PC-3 (cell line): ENCODE data around the gene THEMIS. TPM values are rescaled to one million over a fixed set of nuclear protein-coding genes. Genes with fewer than 3 reads are reported as not detected.

Experiments used
- ATAC-seq: fragments of 200-7000 bp; cut with Tn5 transposase; 2 replicates; pipeline ENCODE4 v1.9.1; 2020; ENCODE audit warnings: mild to moderate bottlenecking, moderate library complexity
- BruUV-seq: library from RNA; stranded (reverse); fragments of 400-500 nt; replicated peaks from 2 replicates; lab custom pipeline; 2021; lab: Mats Ljungman, UMichigan
- CTCF ChIA-PET: fragments of 300-600 bp; sonication (Branson Sonifier 250); formaldehyde crosslinking; loops from one replicate; lab custom pipeline; 2022; ENCODE audit warnings: antibody characterized with exemption; lab: Charles Lee
- POLR2A ChIA-PET: fragments of 300-600 bp; sonication (Branson Sonifier 250); formaldehyde crosslinking; loops from one replicate; lab custom pipeline; 2022; ENCODE audit warnings: antibody characterized with exemption; ENCODE audit not compliant: unreplicated experiment; lab: Charles Lee
- DNase-seq: peaks from one replicate; pipeline ENCODE4 v3.0.0-alpha.2; 2015
- H2AFZ ChIP-seq: fragments of 300-600 bp; sonication (generic); 2 replicates; pipeline ENCODE4 v1.6.0; 2016; ENCODE audit warnings: antibody characterized with exemption, low read length
- H3F3A ChIP-seq: fragments of 300-600 bp; sonication (generic); one replicate; pipeline ENCODE4 v1.6.0; 2017; ENCODE audit warnings: antibody characterized with exemption, low read length, control low read depth, mild to moderate bottlenecking; ENCODE audit not compliant: unreplicated experiment
- H3K27ac ChIP-seq: fragments of 300-600 bp; sonication (generic); 2 replicates; pipeline ENCODE4 v1.5.1; 2016; ENCODE audit warnings: mild to moderate bottlenecking, low read length
- H3K27me3 ChIP-seq: fragments of 300-600 bp; sonication (generic); 2 replicates; pipeline ENCODE4 v1.6.1; 2016; ENCODE audit warnings: low read length, mixed read lengths
- H3K36me3 ChIP-seq: fragments of 300-600 bp; sonication (generic); 2 replicates; pipeline ENCODE4 v1.6.1; 2016; ENCODE audit warnings: low read depth, mixed run types, low read length, mixed read lengths
- H3K4me1 ChIP-seq: fragments of 300-600 bp; sonication (generic); 2 replicates; pipeline ENCODE4 v1.5.1; 2016; ENCODE audit warnings: low read length; ENCODE audit not compliant: insufficient read depth
- H3K4me2 ChIP-seq: fragments of 300-600 bp; sonication (generic); 2 replicates; pipeline ENCODE4 v1.6.0; 2016; ENCODE audit warnings: low read length
- H3K4me3 ChIP-seq: fragments of 300-600 bp; sonication (generic); 2 replicates; pipeline ENCODE4 v1.5.1; 2016; ENCODE audit warnings: mild to moderate bottlenecking, low read length, mixed read lengths
- H3K79me2 ChIP-seq: fragments of 300-600 bp; sonication (generic); 2 replicates; pipeline ENCODE4 v1.6.1; 2017; ENCODE audit warnings: low read length, mixed read lengths
- H3K9ac ChIP-seq: fragments of 300-600 bp; sonication (generic); 2 replicates; pipeline ENCODE4 v1.6.0; 2016; ENCODE audit warnings: mild to moderate bottlenecking, low read length
- H3K9me2 ChIP-seq: fragments of 300-600 bp; sonication (generic); replicated peaks from 2 replicates; pipeline ENCODE4 v1.6.1; 2016; ENCODE audit warnings: mixed run types, low read length, mixed read lengths
- H3K9me3 ChIP-seq: fragments of 300-600 bp; sonication (generic); 2 replicates; pipeline ENCODE4 v1.6.1; 2016; ENCODE audit warnings: low read length, mixed read lengths
- H4K20me1 ChIP-seq: fragments of 300-600 bp; sonication (generic); 2 replicates; pipeline ENCODE4 v1.6.1; 2016; ENCODE audit warnings: low read length, mixed read lengths
- EZH2 ChIP-seq: fragments of 300-600 bp; sonication (generic); IDR thresholded peaks from one replicate; pipeline ENCODE4 v1.6.1; 2017; ENCODE audit warnings: antibody characterized with exemption, mild to moderate bottlenecking, low read length; ENCODE audit not compliant: unreplicated experiment
- EZH2phosphoT487 ChIP-seq: fragments of 300-600 bp; sonication (generic); IDR thresholded peaks from 2 replicates; pipeline ENCODE4 v1.6.1; 2018; ENCODE audit warnings: mild to moderate bottlenecking, antibody characterized with exemption, low read length, borderline replicate concordance
- intact Hi-C: fragments of 100-400 bp; cut with micrococcal nuclease; formaldehyde crosslinking; loops from 2 replicates; pipeline ENCODE4 v1.9.0; 2023
- total RNA-seq: library from RNA; depleted of rRNA; stranded (reverse); fragments of >200 nt; gene quantifications from 2 replicates; pipeline ENCODE4 v1.2.3, GENCODE V29; 2014
- TF ChIP-seq, protein P1 (sequence below): fragments of 300-600 bp; sonication (generic); conservative IDR thresholded peaks from 2 replicates; pipeline ENCODE4 v1.5.1; 2017; ENCODE audit warnings: antibody characterized with exemption, low read depth, mild to moderate bottlenecking, low read length

Gene THEMIS
- total RNA-seq, 1 experiment from 2014 or later = not detected

DNA sequence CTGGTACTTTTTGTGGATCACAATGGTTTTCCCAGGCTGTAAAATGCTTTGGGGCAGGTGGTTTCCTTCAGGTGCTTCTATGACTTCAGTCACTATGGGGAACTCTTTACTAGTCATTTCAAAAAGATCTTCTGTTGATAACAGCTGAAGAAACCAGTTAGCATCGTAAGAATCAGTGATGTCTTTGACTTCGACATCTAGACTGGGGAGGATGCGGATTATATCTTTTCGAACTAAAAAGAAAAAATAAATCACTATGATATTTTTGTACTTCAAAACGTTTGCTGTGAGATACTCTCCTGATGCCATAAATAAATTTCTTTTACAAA, 87.2 kb downstream of the THEMIS start:
- H3K36me3 ChIP-seq = no peaks in the 10 kb centered on the region
- BruUV-seq = no TSS peak
- H3K79me2 ChIP-seq = no peaks in the 10 kb centered on the region
- H3K4me2 ChIP-seq = no peak overlapping the region
- CTCF ChIA-PET = no interaction called here
- no peak overlapping the region for H2AFZ ChIP-seq
- H3K4me1 ChIP-seq = no peaks in the 10 kb centered on the region
- no peaks in the 10 kb centered on the region for H3K9me2 ChIP-seq
- 0 out of 2 replicates have a peak, but pooled peaks cover 11% of the 10 kb centered on the region for H3K27me3 ChIP-seq
- intact Hi-C loops = no loop called here
- TF ChIP-seq EZH2 (no peak), EZH2phosphoT487 (no peak)
- TF ChIP-seq, protein P1, sequence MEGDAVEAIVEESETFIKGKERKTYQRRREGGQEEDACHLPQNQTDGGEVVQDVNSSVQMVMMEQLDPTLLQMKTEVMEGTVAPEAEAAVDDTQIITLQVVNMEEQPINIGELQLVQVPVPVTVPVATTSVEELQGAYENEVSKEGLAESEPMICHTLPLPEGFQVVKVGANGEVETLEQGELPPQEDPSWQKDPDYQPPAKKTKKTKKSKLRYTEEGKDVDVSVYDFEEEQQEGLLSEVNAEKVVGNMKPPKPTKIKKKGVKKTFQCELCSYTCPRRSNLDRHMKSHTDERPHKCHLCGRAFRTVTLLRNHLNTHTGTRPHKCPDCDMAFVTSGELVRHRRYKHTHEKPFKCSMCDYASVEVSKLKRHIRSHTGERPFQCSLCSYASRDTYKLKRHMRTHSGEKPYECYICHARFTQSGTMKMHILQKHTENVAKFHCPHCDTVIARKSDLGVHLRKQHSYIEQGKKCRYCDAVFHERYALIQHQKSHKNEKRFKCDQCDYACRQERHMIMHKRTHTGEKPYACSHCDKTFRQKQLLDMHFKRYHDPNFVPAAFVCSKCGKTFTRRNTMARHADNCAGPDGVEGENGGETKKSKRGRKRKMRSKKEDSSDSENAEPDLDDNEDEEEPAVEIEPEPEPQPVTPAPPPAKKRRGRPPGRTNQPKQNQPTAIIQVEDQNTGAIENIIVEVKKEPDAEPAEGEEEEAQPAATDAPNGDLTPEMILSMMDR = no peak
- H3K9me3 ChIP-seq = no peaks in the 10 kb centered on the region
- H3F3A ChIP-seq = no peaks in the 10 kb centered on the region
- H4K20me1 ChIP-seq = no peaks in the 10 kb centered on the region
- H3K9ac ChIP-seq = no peak overlapping the region
- POLR2A ChIA-PET = no interaction called here
- DNase-seq (no peak), ATAC-seq (no peak)
- no peak overlapping the region for H3K4me3 ChIP-seq
- no peak overlapping the region for H3K27ac ChIP-seq

DNA sequence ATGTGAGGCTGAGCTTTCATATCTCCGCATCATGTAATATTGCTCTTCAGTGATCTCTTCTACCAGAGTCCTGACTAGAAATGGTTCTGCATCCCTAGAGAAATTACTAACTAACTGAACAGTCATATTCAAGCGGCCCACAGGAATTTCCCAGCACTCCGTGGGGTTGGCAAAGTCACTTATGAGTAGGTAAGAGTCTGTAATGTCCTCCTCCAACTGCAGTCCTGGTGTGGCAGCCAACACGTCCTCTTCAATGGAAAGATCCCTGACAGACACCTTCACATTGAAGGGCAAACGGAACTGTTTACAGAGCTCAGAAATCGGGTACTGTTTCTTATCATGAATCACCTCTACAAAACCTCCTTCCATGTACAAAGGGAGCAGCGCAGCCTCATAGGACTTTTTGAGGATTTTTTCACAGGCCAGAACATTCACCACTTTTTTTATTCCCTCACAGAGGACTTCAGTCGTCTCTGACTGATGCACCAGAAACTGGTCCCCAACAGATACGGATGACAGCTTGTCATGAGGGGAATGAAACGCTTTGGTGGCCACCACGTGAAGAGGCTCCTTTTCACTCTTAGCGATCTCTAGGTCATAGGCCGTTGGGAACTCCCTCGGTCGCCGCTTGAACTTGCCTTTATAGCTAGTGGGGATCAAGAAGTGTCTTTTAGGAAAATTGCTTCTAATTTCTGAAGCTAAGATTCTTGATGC, 87.7 kb downstream of the THEMIS start:
- no peaks in the 10 kb centered on the region for H3F3A ChIP-seq
- H2AFZ ChIP-seq = no peak overlapping the region
- H4K20me1 ChIP-seq = no peaks in the 10 kb centered on the region
- 0 out of 2 replicates have a peak, but pooled peaks cover 11% of the 10 kb centered on the region for H3K27me3 ChIP-seq
- no peak overlapping the region for H3K9ac ChIP-seq
- no peaks in the 10 kb centered on the region for H3K9me2 ChIP-seq
- no peak for ATAC-seq
- intact Hi-C loops = no loop called here
- no peak for DNase-seq
- no peak overlapping the region for H3K27ac ChIP-seq
- no peaks in the 10 kb centered on the region for H3K4me1 ChIP-seq
- BruUV-seq = no TSS peak
- POLR2A ChIA-PET = interaction anchor here (0.6 kb wide), 1 partner anchor 73 kb away, joined by 3 read pairs; no protein-coding TSS in a partner anchor
- H3K9me3 ChIP-seq = no peaks in the 10 kb centered on the region
- no peaks in the 10 kb centered on the region for H3K79me2 ChIP-seq
- no peak for TF ChIP-seq EZH2
- CTCF ChIA-PET = no interaction called here
- no peaks in the 10 kb centered on the region for H3K36me3 ChIP-seq
- no peak overlapping the region for H3K4me3 ChIP-seq
- H3K4me2 ChIP-seq = no peak overlapping the region

DNA sequence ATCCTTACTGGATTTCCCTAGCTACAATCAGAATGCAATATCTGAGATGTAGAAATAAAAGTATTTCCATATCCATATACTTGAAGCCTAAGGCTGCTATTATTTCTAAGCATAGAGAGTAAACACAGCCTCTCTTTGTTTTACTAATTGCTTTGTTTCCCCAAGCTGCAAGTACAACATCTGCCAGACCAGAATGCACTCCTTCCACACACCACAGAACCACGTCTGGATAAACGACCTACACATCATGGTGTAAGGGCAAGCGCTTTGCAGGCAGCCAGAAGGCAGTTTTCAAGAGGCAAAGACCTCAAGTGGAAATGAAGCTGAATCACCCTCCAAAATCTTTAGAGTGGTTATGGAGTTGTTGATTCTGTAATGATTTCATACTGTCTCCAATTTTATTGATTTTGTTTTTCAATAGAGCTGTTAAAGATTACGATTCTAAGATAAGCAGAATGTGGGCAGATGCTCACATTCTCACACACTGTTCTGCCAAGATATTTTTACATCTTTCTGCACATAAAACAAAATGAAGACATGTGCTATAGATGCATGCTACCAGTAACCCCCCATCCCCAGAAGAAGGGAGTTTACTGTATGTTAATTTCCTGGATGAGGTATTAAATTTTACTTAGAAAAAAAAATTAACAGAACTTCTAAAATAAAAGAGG, 88.8 kb downstream of the THEMIS start:
- no peaks in the 10 kb centered on the region for H3K79me2 ChIP-seq
- H4K20me1 ChIP-seq = no peaks in the 10 kb centered on the region
- no peak overlapping the region for H3K4me3 ChIP-seq
- 0 out of 2 replicates have a peak, but pooled peaks cover 11% of the 10 kb centered on the region for H3K27me3 ChIP-seq
- intact Hi-C loops = no loop called here
- no peaks in the 10 kb centered on the region for H3K36me3 ChIP-seq
- ChIA-PET POLR2A (no interaction called here), CTCF (no interaction called here)
- TF ChIP-seq EZH2 (no peak), EZH2phosphoT487 (no peak)
- TF ChIP-seq, protein P1 = no peak
- BruUV-seq = no TSS peak
- no peaks in the 10 kb centered on the region for H3K4me1 ChIP-seq
- H3K9me3 ChIP-seq = no peaks in the 10 kb centered on the region
- H2AFZ ChIP-seq = no peak overlapping the region
- H3K27ac ChIP-seq = no peak overlapping the region
- H3K9me2 ChIP-seq = no peaks in the 10 kb centered on the region
- H3F3A ChIP-seq = no peaks in the 10 kb centered on the region
- no peak overlapping the region for H3K9ac ChIP-seq
- no peak overlapping the region for H3K4me2 ChIP-seq
- DNase-seq (no peak), ATAC-seq (no peak)
